ENCODE results near the gene MBL2. TPM values are rescaled to one million over a fixed set of nuclear protein-coding genes. Genes with fewer than 3 reads are reported as not detected.

Gene MBL2
- not detected in 2 replicates for total RNA-seq

DNA sequence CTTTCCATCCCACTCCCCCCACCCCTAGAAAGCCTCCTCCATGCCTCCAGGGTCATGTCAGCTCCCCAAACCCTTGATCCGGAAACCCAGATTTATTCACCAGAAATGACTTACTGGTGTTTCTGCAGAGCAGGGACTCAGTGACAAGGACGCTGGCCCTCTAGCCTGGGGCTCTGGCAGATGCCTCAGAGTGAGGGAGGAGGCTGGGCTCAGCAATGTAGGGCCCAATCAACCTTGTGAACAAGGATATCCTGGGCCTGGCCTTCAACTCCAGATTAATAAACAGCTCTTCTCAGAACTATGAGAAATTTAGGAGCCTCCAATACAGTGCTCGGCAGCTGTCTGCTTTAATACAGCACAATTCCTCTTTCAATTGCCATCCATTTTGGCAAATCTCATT is at the start of gene MBL2:
Gene MBL2, minus strand, starts transcription at position 162 of the 400 bp plus-strand sequence. CDS start 1,149 bp downstream, outside the sequence.

